GM12878 (cell line): ENCODE results near the gene NAB1. TPM values are rescaled to one million over a fixed set of nuclear protein-coding genes. Genes with fewer than 3 reads are reported as not detected.
A peak's percentile ranks its signal among the peaks of the same experiment; 100 is the strongest.

Experiments used
- ATAC-seq: fragments of 200-7000 bp; cut with Tn5 transposase; 3 replicates; pipeline ENCODE4 v1.9.1; 2020; ENCODE audit warnings: mild to moderate bottlenecking, moderate library complexity
- BruUV-seq: library from RNA; stranded (reverse); fragments of 400-500 nt; replicated peaks from 2 replicates; lab custom pipeline; 2021; lab: Mats Ljungman, UMichigan
- CTCF ChIA-PET: fragments of 300-600 bp; sonication (Branson Sonifier 250); formaldehyde crosslinking; extraction: SDS; loops from one replicate; lab custom pipeline; 2021; ENCODE audit warnings: inconsistent platforms; lab: Yijun Ruan, JAX
- POLR2A ChIA-PET: fragments of 350-600 bp; formaldehyde crosslinking; extraction: SDS; loops from one replicate; lab custom pipeline; 2021; ENCODE audit warnings: inconsistent platforms; lab: Charles Lee
- RAD21 ChIA-PET: fragments of 300-600 bp; sonication (Branson Sonifier 250); formaldehyde crosslinking; loops from one replicate; lab custom pipeline; 2023; ENCODE audit warnings: antibody characterized with exemption; ENCODE audit not compliant: unreplicated experiment; lab: Charles Lee
- SMC1A ChIA-PET: fragments of 300-600 bp; sonication (Branson Sonifier 250); formaldehyde crosslinking; loops from one replicate; lab custom pipeline; 2023; ENCODE audit not compliant: unreplicated experiment, uncharacterized antibody; lab: Charles Lee
- DNase-seq: peaks from one replicate; pipeline ENCODE4 v3.0.0-alpha.2; 2011; ENCODE audit warnings: low read depth, low spot score
- FAIRE-seq: peaks from 3 replicates; lab custom pipeline; 2011; peaks lifted over from hg19 to GRCh38; lab: Jason Lieb, UNC
- H2AFZ ChIP-seq: 2 replicates; pipeline ENCODE4 v1.6.0; 2011; ENCODE audit warnings: low read depth, low read length, control low read depth; ENCODE audit not compliant: control insufficient read depth
- H3K27ac ChIP-seq: 2 replicates; pipeline ENCODE4 v1.5.1; 2011; ENCODE audit warnings: control low read depth; ENCODE audit not compliant: control insufficient read depth, insufficient read depth
- H3K27me3 ChIP-seq, 2 experiments: replicated peaks in 1 of 2; 2 replicates each; pipeline versions ENCODE4 v1.6.0 to v1.6.1; 2011; ENCODE audit warnings: low read length in 1 of 2; ENCODE audit not compliant: control insufficient read depth in 2 of 2, insufficient read depth in 2 of 2
- H3K36me3 ChIP-seq, 2 experiments: 2 replicates each; pipeline ENCODE4 v1.5.1; 2011; ENCODE audit warnings: low read length in 1 of 2; ENCODE audit not compliant: control insufficient read depth in 2 of 2, insufficient read depth in 2 of 2
- H3K4me1 ChIP-seq: 2 replicates; pipeline ENCODE4 v1.6.1; 2011; ENCODE audit warnings: mild to moderate bottlenecking, low read length, moderate library complexity, mixed read lengths; ENCODE audit not compliant: control insufficient read depth, insufficient read depth
- H3K4me2 ChIP-seq: 2 replicates; pipeline ENCODE4 v1.6.0; 2011; ENCODE audit warnings: control low read depth; ENCODE audit not compliant: control insufficient read depth, insufficient read depth
- H3K4me3 ChIP-seq: fragments of 200-600 bp; sonication (generic); 2 replicates; pipeline ENCODE4 v1.5.1; 2016
- H3K79me2 ChIP-seq: 2 replicates; pipeline ENCODE4 v1.6.0; 2011; ENCODE audit warnings: low read length; ENCODE audit not compliant: control insufficient read depth, insufficient read depth
- H3K9ac ChIP-seq: 2 replicates; pipeline ENCODE4 v1.8.0; 2011; ENCODE audit warnings: low read length, control low read depth, mixed read lengths; ENCODE audit not compliant: control insufficient read depth, insufficient read depth
- H3K9me3 ChIP-seq: replicated peaks from 3 replicates; pipeline ENCODE4 v1.5.1; 2011; ENCODE audit warnings: mild to moderate bottlenecking, low read length; ENCODE audit not compliant: control insufficient read depth, insufficient read depth
- H4K20me1 ChIP-seq: 2 replicates; pipeline ENCODE4 v1.6.0; 2011; ENCODE audit not compliant: control insufficient read depth, insufficient read depth
- FOS ChIP-seq: IDR thresholded peaks from 3 replicates; pipeline ENCODE4 v1.6.1; 2011; ENCODE audit warnings: borderline replicate concordance; ENCODE audit not compliant: insufficient read length; ENCODE audit errors: extremely low read depth
- IKZF2 ChIP-seq, 2 experiments: fragments of 450-650 bp; IDR thresholded peaks; 2 replicates each; pipeline ENCODE4 v1.6.1; 2017; ENCODE audit warnings: mild to moderate bottlenecking in 2 of 2, moderate library complexity in 2 of 2
- MEF2B ChIP-seq: fragments of 450-650 bp; IDR thresholded peaks from 2 replicates; pipeline ENCODE4 v1.6.1; 2018; ENCODE audit warnings: mild to moderate bottlenecking, moderate library complexity; ENCODE audit not compliant: partially characterized antibody, poor library complexity, severe bottlenecking
- NR2F1 ChIP-seq: fragments of 450-650 bp; conservative IDR thresholded peaks from 2 replicates; pipeline ENCODE4 v1.6.1; 2017; ENCODE audit warnings: mild to moderate bottlenecking
- RELA ChIP-seq: fragments of 450-650 bp; IDR thresholded peaks from 2 replicates; pipeline ENCODE4 v1.8.0; 2014; ENCODE audit warnings: borderline replicate concordance; ENCODE audit not compliant: partially characterized antibody
- SIN3A ChIP-seq: IDR thresholded peaks from 2 replicates; pipeline ENCODE4 v1.6.1; 2012; ENCODE audit warnings: low read depth, low read length, improper control_type of control experiment
- SPI1 ChIP-seq: IDR thresholded peaks from 2 replicates; pipeline ENCODE4 v1.6.1; 2011; ENCODE audit warnings: low read depth, mild to moderate bottlenecking, low read length, moderate library complexity, borderline replicate concordance; ENCODE audit not compliant: insufficient read depth
- ZBED1 ChIP-seq: IDR thresholded peaks from 2 replicates; pipeline ENCODE4 v1.6.1; 2016; ENCODE audit warnings: borderline replicate concordance
- WGBS: methylation state at CpG from one replicate; pipeline ENCODE4 v1.1.6; 2016; ENCODE audit warnings: low lambda C conversion rate; ENCODE audit not compliant: insufficient replicate concordance, insufficient coverage; ENCODE audit errors: missing lambda C conversion rate; 5-methylcytosine and 5-hydroxymethylcytosine counted together
- in situ Hi-C: fragments of 300-500 bp; cut with MboI; formaldehyde crosslinking; loops from 9 replicates; pipeline ENCODE4 v1.14.3; 2018; ENCODE audit warnings: mixed read lengths
- intact Hi-C: fragments of 100-400 bp; cut with micrococcal nuclease; formaldehyde crosslinking; loops from one replicate; pipeline ENCODE4 v1.14.2; 2022; ENCODE audit not compliant: unreplicated experiment
- polyA plus RNA-seq, 11 experiments: library from polyadenylated mRNA; depleted of rRNA in 4 of 11; unstranded in 6 of 11; stranded (reverse) in 5 of 11; fragments of >200 nt; fragmentation: Nextera tagmentation in 4 of 11; fragmentation: Illumina TruSeq in 1 of 11; extraction: Ambion mirVana in 4 of 11; extraction: Trizol in 1 of 11; gene quantifications; 1 replicate in 1 of 11; 2 replicates in 10 of 11; pipeline versions ENCODE4 v1.2.1 to v1.2.3, GENCODE V29; 2011 to 2016; ENCODE audit warnings: inconsistent platforms in 2 of 11, missing spikeins in 2 of 11, low read depth in 1 of 11
- total RNA-seq, 4 experiments: library from RNA; depleted of rRNA in 3 of 4; stranded (reverse); fragments of >200 nt in 3 of 4; fragmentation: Illumina TruSeq in 1 of 4; extraction: Trizol in 1 of 4; gene quantifications; 2 replicates each; pipeline versions ENCODE4 v1.2.1 to v1.2.3, GENCODE V29; 2013 to 2021
- TF ChIP-seq, protein P1 (sequence below): fragments of 450-650 bp; IDR thresholded peaks from 2 replicates; pipeline ENCODE4 v1.6.1; 2018; ENCODE audit warnings: borderline replicate concordance, mild to moderate bottlenecking; ENCODE audit not compliant: partially characterized antibody
- TF ChIP-seq, protein P2 (sequence below): fragments of 450-650 bp; IDR thresholded peaks from 2 replicates; pipeline ENCODE4 v1.6.1; 2017; ENCODE audit warnings: borderline replicate concordance

The NAB1 gene
- total and polyA plus RNA-seq, 10 of the 15 experiments (the other 5 are each of a cell fraction or from before 2014, with no cell fraction given) = 4.5 to 39.6 (median 23.0) TPM

DNA sequence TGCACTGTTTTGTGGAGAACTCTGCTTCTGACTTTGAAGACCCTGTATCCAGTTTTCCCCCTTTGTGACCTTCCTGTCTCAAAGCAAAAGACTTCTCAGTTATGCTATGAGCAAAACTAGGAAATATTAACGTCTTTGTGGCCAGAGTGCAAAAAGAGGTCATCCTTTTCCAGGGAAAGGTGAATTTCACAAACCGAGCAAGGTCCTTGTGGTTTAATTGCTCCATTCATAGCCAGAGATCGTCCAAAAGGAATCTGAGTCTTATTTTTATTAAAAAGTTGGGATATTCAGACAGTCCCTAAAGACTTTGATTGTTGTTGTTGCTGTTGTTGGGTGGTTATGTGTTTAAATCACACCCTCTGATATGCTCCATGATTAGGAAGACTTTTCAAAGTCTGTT, 77.4 kb downstream of the NAB1 start:
- Histone ChIP-seq H3K9ac (no peak overlapping the region), H3K4me2 (no peak overlapping the region), H3K79me2 (no peaks in the 10 kb centered on the region), H3K4me3 (no peak overlapping the region), H3K4me1 (peaks cover 16% of the 10 kb centered on the region), H4K20me1 (no peaks in the 10 kb centered on the region), H3K27ac (no peak overlapping the region), H3K36me3 (no peaks in the 10 kb centered on the region), H3K9me3 (no peaks in the 10 kb centered on the region), H3K27me3 (no peaks in the 10 kb centered on the region), H2AFZ (no peak overlapping the region)
- no TSS peak for BruUV-seq
- DNase-seq (no peak), ATAC-seq (no peak), FAIRE-seq (no peak)
- SMC1A ChIA-PET = interaction anchor here (0.7 to 3.0 kb wide), 8 partner anchors 13 to 173 kb away, joined by 3 to 11 read pairs (median 3); no protein-coding TSS in a partner anchor
- POLR2A ChIA-PET = interaction anchor here (1.1 to 1.7 kb wide), 2 partner anchors 8 to 15 kb away, joined by 3 to 4 read pairs; no protein-coding TSS in a partner anchor
- TF ChIP-seq NR2F1 (0 out of 2 replicates have a peak, but pooled peaks have one; percentile 15), IKZF2 (IDR thresholded peaks at IDR 0.05) (0 out of 4 replicates have a peak, but pooled peaks of 1 of the 2 experiments have one; percentile 28)
- TF ChIP-seq, protein P1, sequence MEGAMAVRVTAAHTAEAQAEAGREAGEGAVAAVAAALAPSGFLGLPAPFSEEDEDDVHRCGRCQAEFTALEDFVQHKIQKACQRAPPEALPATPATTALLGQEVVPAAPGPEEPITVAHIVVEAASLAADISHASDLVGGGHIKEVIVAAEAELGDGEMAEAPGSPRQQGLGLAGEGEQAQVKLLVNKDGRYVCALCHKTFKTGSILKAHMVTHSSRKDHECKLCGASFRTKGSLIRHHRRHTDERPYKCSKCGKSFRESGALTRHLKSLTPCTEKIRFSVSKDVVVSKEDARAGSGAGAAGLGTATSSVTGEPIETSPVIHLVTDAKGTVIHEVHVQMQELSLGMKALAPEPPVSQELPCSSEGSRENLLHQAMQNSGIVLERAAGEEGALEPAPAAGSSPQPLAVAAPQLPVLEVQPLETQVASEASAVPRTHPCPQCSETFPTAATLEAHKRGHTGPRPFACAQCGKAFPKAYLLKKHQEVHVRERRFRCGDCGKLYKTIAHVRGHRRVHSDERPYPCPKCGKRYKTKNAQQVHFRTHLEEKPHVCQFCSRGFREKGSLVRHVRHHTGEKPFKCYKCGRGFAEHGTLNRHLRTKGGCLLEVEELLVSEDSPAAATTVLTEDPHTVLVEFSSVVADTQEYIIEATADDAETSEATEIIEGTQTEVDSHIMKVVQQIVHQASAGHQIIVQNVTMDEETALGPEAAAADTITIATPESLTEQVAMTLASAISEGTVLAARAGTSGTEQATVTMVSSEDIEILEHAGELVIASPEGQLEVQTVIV = no peak
- RAD21 ChIA-PET = no interaction called here
- in situ Hi-C loops = no loop called here
- CTCF ChIA-PET = interaction anchor here (1.6 to 1.8 kb wide), 2 partner anchors 10 to 18 kb away, joined by 3 to 4 read pairs; no protein-coding TSS in a partner anchor
- intact Hi-C loops = loop anchor here (10.0 kb wide), 1 partner anchor 399 kb away; no protein-coding TSS in a partner anchor
- 30% methylated on average over 3 of the region's 3 CpGs for WGBS

DNA sequence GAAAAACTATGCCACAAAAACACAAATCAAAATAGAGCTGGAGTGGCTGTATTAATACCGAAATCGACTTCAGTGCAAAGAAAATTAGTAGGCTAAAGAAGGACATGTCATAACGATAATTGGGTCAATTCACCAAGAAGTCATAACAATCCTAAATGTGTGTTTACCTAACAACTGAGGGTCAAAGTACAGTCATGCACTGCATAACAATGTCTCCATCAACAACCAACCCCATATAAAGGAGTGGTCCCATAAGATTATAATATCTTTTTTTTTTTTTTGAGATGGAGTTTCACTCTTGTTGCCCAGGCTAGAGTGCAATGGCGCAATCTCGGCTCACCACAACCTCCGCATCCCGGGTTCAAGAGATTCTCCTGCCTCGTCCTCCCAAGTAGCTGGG, 87.5 kb downstream of the NAB1 start:
- H3K9ac ChIP-seq = no peak overlapping the region
- TF ChIP-seq ZBED1 = no peak
- TF ChIP-seq SIN3A = no peak
- TF ChIP-seq FOS = no peak
- TF ChIP-seq, protein P2, sequence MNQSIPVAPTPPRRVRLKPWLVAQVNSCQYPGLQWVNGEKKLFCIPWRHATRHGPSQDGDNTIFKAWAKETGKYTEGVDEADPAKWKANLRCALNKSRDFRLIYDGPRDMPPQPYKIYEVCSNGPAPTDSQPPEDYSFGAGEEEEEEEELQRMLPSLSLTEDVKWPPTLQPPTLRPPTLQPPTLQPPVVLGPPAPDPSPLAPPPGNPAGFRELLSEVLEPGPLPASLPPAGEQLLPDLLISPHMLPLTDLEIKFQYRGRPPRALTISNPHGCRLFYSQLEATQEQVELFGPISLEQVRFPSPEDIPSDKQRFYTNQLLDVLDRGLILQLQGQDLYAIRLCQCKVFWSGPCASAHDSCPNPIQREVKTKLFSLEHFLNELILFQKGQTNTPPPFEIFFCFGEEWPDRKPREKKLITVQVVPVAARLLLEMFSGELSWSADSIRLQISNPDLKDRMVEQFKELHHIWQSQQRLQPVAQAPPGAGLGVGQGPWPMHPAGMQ = no peak
- no peak for TF ChIP-seq MEF2B
- TF ChIP-seq RELA = no peak
- no peak for TF ChIP-seq SPI1

More for the DNA sequence above, 87.5 kb downstream of the NAB1 start:
- ChIA-PET CTCF (no interaction called here), RAD21 (no interaction called here), POLR2A (no interaction called here), SMC1A (no interaction called here)
- Histone ChIP-seq H3K36me3 (no peaks in the 10 kb centered on the region), H3K9me3 (no peaks in the 10 kb centered on the region; the same call in 2 of the 3 replicates), H3K27me3 (no peaks in the 10 kb centered on the region), H3K4me2 (no peak overlapping the region), H3K4me1 (no peaks in the 10 kb centered on the region), H3K27ac (no peak overlapping the region), H3K79me2 (no peaks in the 10 kb centered on the region), H2AFZ (no peak overlapping the region), H4K20me1 (no peaks in the 10 kb centered on the region), H3K4me3 (no peak overlapping the region)
- intact Hi-C loops (no loop called here), in situ Hi-C loops (no loop called here)
- DNase-seq (no peak), ATAC-seq (no peak), FAIRE-seq (no peak)
- no TSS peak for BruUV-seq
- WGBS = 87% methylated on average over 8 of the region's 8 CpGs
